ENCODE measurements around the gene HOXD10. TPM values are rescaled to one million over a fixed set of nuclear protein-coding genes. Genes with fewer than 3 reads are reported as not detected.
A peak's percentile ranks its signal among the peaks of the same experiment; 100 is the strongest.

The HOXD10 gene
- polyA plus RNA-seq, 1 donor from 2014 or later, result not detected

DNA sequence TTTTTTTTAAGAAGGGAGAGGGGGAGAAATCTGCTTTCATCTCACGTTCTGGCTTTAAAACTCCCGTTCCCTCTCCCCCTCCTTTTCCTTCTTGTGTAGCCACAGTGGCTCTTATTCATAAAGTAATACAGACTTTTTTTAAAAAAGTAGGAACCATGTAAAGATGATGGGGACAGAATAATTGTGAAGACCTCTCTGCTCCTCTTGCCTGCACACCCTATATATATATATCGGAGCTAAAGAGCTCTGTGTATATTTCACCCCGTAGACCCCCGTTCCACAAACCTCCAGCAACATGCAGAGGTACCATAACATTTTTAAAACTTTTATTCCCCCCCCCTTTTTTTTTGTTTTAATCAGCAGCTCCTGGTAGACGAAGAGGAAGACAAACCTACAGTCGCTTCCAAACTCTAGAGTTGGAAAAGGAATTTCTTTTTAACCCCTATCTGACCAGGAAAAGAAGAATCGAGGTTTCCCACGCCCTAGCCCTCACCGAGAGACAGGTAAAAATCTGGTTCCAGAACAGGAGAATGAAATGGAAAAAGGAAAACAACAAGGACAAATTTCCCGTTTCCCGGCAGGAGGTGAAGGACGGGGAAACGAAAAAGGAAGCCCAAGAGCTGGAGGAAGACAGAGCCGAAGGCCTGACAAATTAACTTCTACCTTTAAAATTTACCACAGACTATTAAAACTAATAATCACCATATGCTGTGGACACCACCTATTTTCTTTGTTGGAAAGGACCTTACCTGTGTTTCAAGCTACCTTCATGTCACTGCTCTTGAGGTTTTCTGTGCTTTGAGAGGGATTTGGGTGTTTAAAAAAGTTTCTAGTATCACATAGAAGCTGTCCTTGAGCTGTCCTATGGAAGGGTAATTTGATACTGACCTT, 14.6 kb downstream of the HOXD10 start:
- TF ChIP-seq POLR2AphosphoS5 (IDR thresholded peaks at IDR 0.05) (peak; percentile 51), MXI1 (conservative IDR thresholded peaks at IDR 0.05; ENCODE audit: poor library complexity, severe bottlenecking) (no peak)
- H3K4me2 ChIP-seq (ENCODE audit: low read length), result no peak overlapping the region

DNA sequence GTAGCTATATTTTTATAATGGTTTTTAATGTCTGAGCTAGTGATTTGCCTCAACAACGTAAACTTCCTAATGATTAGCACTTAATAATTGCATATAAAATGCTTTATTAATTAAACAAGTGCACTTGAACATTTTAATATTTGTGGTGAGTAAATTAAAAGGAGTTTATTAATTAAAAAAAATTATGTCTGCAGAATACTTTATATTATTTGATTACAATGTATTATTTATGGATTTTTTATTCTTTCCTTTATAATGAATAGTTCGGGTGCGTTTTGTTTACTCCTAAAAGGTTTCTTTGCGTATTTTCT, 15.2 kb downstream of the HOXD10 start:
- H3K79me2 ChIP-seq (replicated peaks; ENCODE audit: insufficient read depth, low read length), result no peaks in the 10 kb centered on the region
- H3K4me3 ChIP-seq (ENCODE audit: low read length), result no peak overlapping the region
- H3K27ac ChIP-seq (ENCODE audit: low read length), result no peak overlapping the region
- no peaks in the 10 kb centered on the region for H3K9me2 ChIP-seq (ENCODE audit: insufficient read depth, low read length)
- H3K4me2 ChIP-seq (ENCODE audit: low read length), result no peak overlapping the region
- no peaks in the 10 kb centered on the region for H3F3A ChIP-seq (ENCODE audit: insufficient read depth, low read length, poor library complexity, severe bottlenecking)
- no peak for TF ChIP-seq MXI1 (conservative IDR thresholded peaks at IDR 0.05; ENCODE audit: poor library complexity, severe bottlenecking)
- no peak for TF ChIP-seq EP300 (conservative IDR thresholded peaks at IDR 0.05; ENCODE audit: poor library complexity, severe bottlenecking)
- TF ChIP-seq, protein P1, sequence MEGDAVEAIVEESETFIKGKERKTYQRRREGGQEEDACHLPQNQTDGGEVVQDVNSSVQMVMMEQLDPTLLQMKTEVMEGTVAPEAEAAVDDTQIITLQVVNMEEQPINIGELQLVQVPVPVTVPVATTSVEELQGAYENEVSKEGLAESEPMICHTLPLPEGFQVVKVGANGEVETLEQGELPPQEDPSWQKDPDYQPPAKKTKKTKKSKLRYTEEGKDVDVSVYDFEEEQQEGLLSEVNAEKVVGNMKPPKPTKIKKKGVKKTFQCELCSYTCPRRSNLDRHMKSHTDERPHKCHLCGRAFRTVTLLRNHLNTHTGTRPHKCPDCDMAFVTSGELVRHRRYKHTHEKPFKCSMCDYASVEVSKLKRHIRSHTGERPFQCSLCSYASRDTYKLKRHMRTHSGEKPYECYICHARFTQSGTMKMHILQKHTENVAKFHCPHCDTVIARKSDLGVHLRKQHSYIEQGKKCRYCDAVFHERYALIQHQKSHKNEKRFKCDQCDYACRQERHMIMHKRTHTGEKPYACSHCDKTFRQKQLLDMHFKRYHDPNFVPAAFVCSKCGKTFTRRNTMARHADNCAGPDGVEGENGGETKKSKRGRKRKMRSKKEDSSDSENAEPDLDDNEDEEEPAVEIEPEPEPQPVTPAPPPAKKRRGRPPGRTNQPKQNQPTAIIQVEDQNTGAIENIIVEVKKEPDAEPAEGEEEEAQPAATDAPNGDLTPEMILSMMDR (IDR thresholded peaks at IDR 0.05; ENCODE audit: poor library complexity, severe bottlenecking), result no peak
- TF ChIP-seq, protein P2, sequence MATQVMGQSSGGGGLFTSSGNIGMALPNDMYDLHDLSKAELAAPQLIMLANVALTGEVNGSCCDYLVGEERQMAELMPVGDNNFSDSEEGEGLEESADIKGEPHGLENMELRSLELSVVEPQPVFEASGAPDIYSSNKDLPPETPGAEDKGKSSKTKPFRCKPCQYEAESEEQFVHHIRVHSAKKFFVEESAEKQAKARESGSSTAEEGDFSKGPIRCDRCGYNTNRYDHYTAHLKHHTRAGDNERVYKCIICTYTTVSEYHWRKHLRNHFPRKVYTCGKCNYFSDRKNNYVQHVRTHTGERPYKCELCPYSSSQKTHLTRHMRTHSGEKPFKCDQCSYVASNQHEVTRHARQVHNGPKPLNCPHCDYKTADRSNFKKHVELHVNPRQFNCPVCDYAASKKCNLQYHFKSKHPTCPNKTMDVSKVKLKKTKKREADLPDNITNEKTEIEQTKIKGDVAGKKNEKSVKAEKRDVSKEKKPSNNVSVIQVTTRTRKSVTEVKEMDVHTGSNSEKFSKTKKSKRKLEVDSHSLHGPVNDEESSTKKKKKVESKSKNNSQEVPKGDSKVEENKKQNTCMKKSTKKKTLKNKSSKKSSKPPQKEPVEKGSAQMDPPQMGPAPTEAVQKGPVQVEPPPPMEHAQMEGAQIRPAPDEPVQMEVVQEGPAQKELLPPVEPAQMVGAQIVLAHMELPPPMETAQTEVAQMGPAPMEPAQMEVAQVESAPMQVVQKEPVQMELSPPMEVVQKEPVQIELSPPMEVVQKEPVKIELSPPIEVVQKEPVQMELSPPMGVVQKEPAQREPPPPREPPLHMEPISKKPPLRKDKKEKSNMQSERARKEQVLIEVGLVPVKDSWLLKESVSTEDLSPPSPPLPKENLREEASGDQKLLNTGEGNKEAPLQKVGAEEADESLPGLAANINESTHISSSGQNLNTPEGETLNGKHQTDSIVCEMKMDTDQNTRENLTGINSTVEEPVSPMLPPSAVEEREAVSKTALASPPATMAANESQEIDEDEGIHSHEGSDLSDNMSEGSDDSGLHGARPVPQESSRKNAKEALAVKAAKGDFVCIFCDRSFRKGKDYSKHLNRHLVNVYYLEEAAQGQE (IDR thresholded peaks at IDR 0.05; ENCODE audit: borderline replicate concordance), result no peak
- TF ChIP-seq POLR2AphosphoS5 (IDR thresholded peaks at IDR 0.05), result no peak
- no peak for TF ChIP-seq RAD21 (conservative IDR thresholded peaks at IDR 0.05)
- no peak for TF ChIP-seq EZH2 (IDR thresholded peaks at IDR 0.05; ENCODE audit: borderline replicate concordance, insufficient read depth, low read length, poor library complexity, severe bottlenecking)
- no peaks in the 10 kb centered on the region for H4K20me1 ChIP-seq (ENCODE audit: insufficient read depth)
- no peaks in the 10 kb centered on the region for H3K9me3 ChIP-seq (ENCODE audit: low read length)
- peaks cover 97% of the 10 kb centered on the region for H3K27me3 ChIP-seq (ENCODE audit: insufficient read depth, low read depth, low read length)
- H2AFZ ChIP-seq (ENCODE audit: low read depth, low read length), result no peak overlapping the region
- no peaks in the 10 kb centered on the region for H3K36me3 ChIP-seq (ENCODE audit: insufficient read depth, low read length)
- H3K9ac ChIP-seq (ENCODE audit: low read length), result no peak overlapping the region

More for the DNA sequence above, 14.6 kb downstream of the HOXD10 start:
- H3F3A ChIP-seq (ENCODE audit: insufficient read depth, low read length, poor library complexity, severe bottlenecking), result no peaks in the 10 kb centered on the region
- H3K27ac ChIP-seq (ENCODE audit: low read length), result no peak overlapping the region
- no peaks in the 10 kb centered on the region for H3K9me3 ChIP-seq (ENCODE audit: low read length)
- H3K36me3 ChIP-seq (ENCODE audit: insufficient read depth, low read length), result no peaks in the 10 kb centered on the region
- no peak overlapping the region for H3K9ac ChIP-seq (ENCODE audit: low read length)
- peak overlapping the region; percentile 58 for H3K4me3 ChIP-seq (ENCODE audit: low read length)
- H4K20me1 ChIP-seq (ENCODE audit: insufficient read depth), result no peaks in the 10 kb centered on the region
- H3K79me2 ChIP-seq (replicated peaks; ENCODE audit: insufficient read depth, low read length), result no peaks in the 10 kb centered on the region
- H3K27me3 ChIP-seq (ENCODE audit: insufficient read depth, low read depth, low read length), result peaks cover 97% of the 10 kb centered on the region
- H2AFZ ChIP-seq (ENCODE audit: low read depth, low read length), result no peak overlapping the region
- no peaks in the 10 kb centered on the region for H3K9me2 ChIP-seq (ENCODE audit: insufficient read depth, low read length)
